GM12801 (cell line): ENCODE measurements around the gene PALLD.

Experiments used
- TF ChIP-seq, protein P1 (sequence below): IDR thresholded peaks from one replicate; pipeline ENCODE4 v1.5.1; 2011; ENCODE audit warnings: control low read depth; ENCODE audit not compliant: insufficient read length; ENCODE audit errors: extremely low read depth

The PALLD gene

DNA sequence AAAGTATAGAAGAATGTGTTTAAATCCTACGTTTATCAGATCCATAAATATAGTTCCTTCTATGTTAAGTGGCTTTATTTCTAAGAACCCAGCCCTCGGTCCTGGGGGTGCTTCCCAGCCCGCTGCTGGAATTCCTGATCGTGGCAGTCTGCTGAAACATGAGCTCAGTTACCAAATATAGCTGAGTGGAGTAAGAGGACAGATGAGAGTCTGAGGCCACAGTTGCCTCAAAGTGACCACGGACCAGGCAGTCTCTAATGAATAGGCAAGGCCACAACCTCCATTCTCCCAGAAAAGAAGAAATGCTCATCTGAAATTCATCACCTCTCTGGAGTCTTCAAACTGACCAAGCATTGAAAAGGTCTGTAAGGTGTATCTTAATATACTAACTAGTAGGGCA is at the start of gene PALLD:
Gene PALLD, plus strand, starts transcription at position 219 of the 400 bp plus-strand sequence.
- TF ChIP-seq, protein P1, sequence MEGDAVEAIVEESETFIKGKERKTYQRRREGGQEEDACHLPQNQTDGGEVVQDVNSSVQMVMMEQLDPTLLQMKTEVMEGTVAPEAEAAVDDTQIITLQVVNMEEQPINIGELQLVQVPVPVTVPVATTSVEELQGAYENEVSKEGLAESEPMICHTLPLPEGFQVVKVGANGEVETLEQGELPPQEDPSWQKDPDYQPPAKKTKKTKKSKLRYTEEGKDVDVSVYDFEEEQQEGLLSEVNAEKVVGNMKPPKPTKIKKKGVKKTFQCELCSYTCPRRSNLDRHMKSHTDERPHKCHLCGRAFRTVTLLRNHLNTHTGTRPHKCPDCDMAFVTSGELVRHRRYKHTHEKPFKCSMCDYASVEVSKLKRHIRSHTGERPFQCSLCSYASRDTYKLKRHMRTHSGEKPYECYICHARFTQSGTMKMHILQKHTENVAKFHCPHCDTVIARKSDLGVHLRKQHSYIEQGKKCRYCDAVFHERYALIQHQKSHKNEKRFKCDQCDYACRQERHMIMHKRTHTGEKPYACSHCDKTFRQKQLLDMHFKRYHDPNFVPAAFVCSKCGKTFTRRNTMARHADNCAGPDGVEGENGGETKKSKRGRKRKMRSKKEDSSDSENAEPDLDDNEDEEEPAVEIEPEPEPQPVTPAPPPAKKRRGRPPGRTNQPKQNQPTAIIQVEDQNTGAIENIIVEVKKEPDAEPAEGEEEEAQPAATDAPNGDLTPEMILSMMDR = no peak

DNA sequence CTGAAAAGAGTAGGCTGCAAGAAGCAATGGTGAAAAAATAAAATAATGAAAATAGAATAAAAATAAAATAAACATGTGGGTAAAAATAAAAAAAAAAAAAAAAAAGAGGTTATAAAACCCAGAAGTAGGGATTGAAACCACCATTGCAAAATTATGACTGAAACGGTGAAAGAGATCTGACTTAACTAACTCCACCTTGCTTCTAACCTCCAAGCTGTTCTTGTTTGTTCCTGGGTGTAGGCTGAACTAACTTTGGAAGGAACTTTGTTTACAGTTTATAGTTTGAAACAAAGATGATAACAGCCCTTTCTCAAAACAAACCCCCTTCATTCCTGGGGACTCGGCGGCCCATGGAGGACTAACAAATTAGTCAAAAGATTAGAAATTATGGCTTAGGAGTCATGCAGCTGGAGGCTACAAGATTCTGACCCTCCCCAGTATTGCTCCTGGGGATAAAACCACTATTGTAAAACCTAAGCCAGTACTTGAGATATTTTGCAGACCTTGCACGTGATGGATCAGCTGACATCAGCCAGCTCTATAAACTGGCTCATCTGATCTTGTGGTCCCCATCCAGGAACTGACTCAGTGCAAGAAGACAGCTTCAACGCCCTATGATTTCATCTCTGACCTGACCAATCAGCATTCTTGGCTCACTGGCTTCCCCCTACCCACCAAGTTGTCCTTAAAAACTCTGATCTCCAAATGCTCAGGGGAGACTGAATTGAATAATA is 47.0 kb upstream of the PALLD start:
- TF ChIP-seq, protein P1 = no peak

DNA sequence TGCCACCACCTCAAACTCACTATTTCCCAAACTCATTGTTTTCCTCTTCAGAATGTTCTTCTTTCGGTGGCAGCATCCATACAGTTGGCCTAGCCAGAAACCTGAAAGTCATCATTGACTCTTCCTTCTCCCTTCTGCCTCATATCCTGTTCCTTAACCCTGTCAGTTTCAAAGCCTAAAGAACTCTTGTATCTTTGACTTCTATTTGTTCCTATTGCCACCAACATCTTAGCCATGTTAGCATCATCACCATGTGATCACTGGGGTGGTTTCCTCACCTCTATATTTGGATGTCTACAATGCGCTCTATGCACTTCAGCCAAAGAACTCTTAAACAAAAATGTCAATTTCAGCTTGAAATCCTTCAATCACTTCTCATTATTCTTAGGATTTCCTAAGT is 45.5 kb upstream of the PALLD start:
- TF ChIP-seq, protein P1 = no peak

DNA sequence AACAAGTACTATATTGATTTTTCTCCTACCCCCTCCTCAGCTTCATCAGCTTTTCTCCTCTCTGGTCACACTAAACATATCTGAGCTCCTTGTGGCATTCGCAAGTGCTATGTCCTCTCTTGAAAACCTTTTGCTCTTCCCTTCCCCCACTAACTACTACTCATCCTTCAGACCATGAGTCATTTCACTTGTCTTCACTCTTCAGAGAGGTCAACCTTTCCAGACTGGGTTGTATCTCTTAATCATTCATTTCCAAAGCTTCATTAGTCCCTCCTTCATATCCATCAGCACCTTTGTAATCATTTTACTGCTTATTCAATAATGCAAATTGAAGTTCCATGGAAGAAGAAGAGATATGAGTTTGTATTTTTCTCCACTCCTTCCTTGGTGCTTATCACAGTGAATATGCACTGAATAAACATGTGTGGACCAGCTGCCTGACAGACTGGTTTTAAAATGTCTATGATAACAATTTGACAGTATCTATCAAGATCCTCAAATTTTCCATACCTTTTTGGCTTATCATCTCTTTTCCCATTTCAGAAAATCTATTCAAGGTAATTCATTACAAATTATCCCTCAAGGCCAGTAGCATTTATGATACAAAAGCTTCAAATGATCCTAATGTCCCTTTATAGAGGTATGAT is 45.0 kb upstream of the PALLD start:
- TF ChIP-seq, protein P1 = no peak

DNA sequence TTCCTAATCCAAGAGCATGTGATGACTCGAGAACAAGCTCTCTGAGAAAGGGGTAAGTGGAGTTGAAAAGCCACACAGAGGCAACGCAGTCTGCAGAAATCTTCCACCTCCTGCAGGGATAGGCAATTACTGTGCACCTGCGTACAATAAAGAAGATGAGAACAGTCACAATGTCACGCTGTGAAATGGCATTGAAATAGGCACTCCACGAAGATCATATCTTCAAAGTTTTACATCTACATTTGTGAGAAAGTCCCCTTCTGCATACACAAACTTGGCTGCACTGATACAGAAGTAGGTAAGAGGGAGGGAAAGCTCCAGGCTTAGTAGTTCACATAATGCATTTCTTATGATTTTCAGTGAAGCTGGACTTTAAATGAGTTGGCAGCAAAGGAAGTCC is 43.7 kb upstream of the PALLD start:
- TF ChIP-seq, protein P1 = no peak

DNA sequence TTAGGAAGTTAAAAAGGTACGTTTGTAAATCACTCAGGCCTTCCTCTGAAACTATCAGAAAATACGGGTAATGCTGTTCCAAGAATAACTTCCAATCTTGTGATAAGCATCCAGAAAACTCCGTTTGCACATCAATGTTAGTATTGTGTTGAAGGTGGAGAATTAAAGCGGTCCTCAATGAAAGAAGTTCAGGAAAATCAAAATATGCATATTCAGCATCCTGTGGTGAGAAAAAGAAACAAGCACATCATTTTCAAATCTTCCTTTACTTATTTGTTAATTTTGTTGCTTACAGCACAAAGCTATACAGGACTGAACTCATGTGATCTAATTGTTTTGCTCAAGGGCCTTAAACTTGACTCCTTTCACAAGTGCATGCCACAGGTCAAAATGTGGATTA is 35.0 kb upstream of the PALLD start:
- TF ChIP-seq, protein P1 = no peak

DNA sequence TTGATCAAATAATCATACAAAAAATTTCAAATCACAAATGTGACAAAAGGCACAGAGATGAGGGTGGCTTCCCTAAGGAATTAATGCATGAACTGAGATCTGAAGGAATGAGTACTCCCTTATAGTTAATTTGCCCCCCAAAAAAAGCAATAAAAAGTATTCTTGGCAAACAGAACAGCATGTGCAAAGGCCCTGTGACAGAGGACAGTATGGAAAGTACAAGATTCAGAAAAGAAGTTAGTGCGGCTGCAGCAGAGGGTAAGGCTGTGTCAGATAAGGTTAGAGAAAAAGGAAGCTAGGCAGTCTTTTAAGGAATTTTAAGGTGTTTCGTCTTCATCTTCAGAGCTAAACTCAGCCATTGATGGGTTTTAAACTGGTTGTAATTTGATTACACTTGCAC is 23.9 kb upstream of the PALLD start:
- TF ChIP-seq, protein P1 = no peak
